GM12878 (cell line): ENCODE results near the gene GALNT16. TPM values are rescaled to one million over a fixed set of nuclear protein-coding genes. Genes with fewer than 3 reads are reported as not detected.

Experiments used
- ATAC-seq: fragments of 200-7000 bp; cut with Tn5 transposase; 3 replicates; pipeline ENCODE4 v1.9.1; 2020; ENCODE audit warnings: mild to moderate bottlenecking, moderate library complexity
- BruUV-seq: library from RNA; stranded (reverse); fragments of 400-500 nt; replicated peaks from 2 replicates; lab custom pipeline; 2021; lab: Mats Ljungman, UMichigan
- CTCF ChIA-PET: fragments of 300-600 bp; sonication (Branson Sonifier 250); formaldehyde crosslinking; extraction: SDS; loops from one replicate; lab custom pipeline; 2021; ENCODE audit warnings: inconsistent platforms; lab: Yijun Ruan, JAX
- POLR2A ChIA-PET: fragments of 350-600 bp; formaldehyde crosslinking; extraction: SDS; loops from one replicate; lab custom pipeline; 2021; ENCODE audit warnings: inconsistent platforms; lab: Charles Lee
- RAD21 ChIA-PET: fragments of 300-600 bp; sonication (Branson Sonifier 250); formaldehyde crosslinking; loops from one replicate; lab custom pipeline; 2023; ENCODE audit warnings: antibody characterized with exemption; ENCODE audit not compliant: unreplicated experiment; lab: Charles Lee
- SMC1A ChIA-PET: fragments of 300-600 bp; sonication (Branson Sonifier 250); formaldehyde crosslinking; loops from one replicate; lab custom pipeline; 2023; ENCODE audit not compliant: unreplicated experiment, uncharacterized antibody; lab: Charles Lee
- DNase-seq: peaks from one replicate; pipeline ENCODE4 v3.0.0-alpha.2; 2011; ENCODE audit warnings: low read depth, low spot score
- FAIRE-seq: peaks from 3 replicates; lab custom pipeline; 2011; peaks lifted over from hg19 to GRCh38; lab: Jason Lieb, UNC
- H2AFZ ChIP-seq: 2 replicates; pipeline ENCODE4 v1.6.0; 2011; ENCODE audit warnings: low read depth, low read length, control low read depth; ENCODE audit not compliant: control insufficient read depth
- H3K27ac ChIP-seq: 2 replicates; pipeline ENCODE4 v1.5.1; 2011; ENCODE audit warnings: control low read depth; ENCODE audit not compliant: control insufficient read depth, insufficient read depth
- H3K27me3 ChIP-seq, 2 experiments: replicated peaks in 1 of 2; 2 replicates each; pipeline versions ENCODE4 v1.6.0 to v1.6.1; 2011; ENCODE audit warnings: low read length in 1 of 2; ENCODE audit not compliant: control insufficient read depth in 2 of 2, insufficient read depth in 2 of 2
- H3K36me3 ChIP-seq, 2 experiments: 2 replicates each; pipeline ENCODE4 v1.5.1; 2011; ENCODE audit warnings: low read length in 1 of 2; ENCODE audit not compliant: control insufficient read depth in 2 of 2, insufficient read depth in 2 of 2
- H3K4me1 ChIP-seq: 2 replicates; pipeline ENCODE4 v1.6.1; 2011; ENCODE audit warnings: mild to moderate bottlenecking, low read length, moderate library complexity, mixed read lengths; ENCODE audit not compliant: control insufficient read depth, insufficient read depth
- H3K4me2 ChIP-seq: 2 replicates; pipeline ENCODE4 v1.6.0; 2011; ENCODE audit warnings: control low read depth; ENCODE audit not compliant: control insufficient read depth, insufficient read depth
- H3K4me3 ChIP-seq: fragments of 200-600 bp; sonication (generic); 2 replicates; pipeline ENCODE4 v1.5.1; 2016
- H3K79me2 ChIP-seq: 2 replicates; pipeline ENCODE4 v1.6.0; 2011; ENCODE audit warnings: low read length; ENCODE audit not compliant: control insufficient read depth, insufficient read depth
- H3K9ac ChIP-seq: 2 replicates; pipeline ENCODE4 v1.8.0; 2011; ENCODE audit warnings: low read length, control low read depth, mixed read lengths; ENCODE audit not compliant: control insufficient read depth, insufficient read depth
- H3K9me3 ChIP-seq: replicated peaks from 3 replicates; pipeline ENCODE4 v1.5.1; 2011; ENCODE audit warnings: mild to moderate bottlenecking, low read length; ENCODE audit not compliant: control insufficient read depth, insufficient read depth
- H4K20me1 ChIP-seq: 2 replicates; pipeline ENCODE4 v1.6.0; 2011; ENCODE audit not compliant: control insufficient read depth, insufficient read depth
- ASH2L ChIP-seq: fragments of 300-600, 200-600 bp; sonication (generic); IDR thresholded peaks from 2 replicates; pipeline ENCODE4 v1.6.1; 2017; ENCODE audit warnings: low read depth, mild to moderate bottlenecking, borderline replicate concordance
- CREB1 ChIP-seq: IDR thresholded peaks from 2 replicates; pipeline ENCODE4 v1.6.1; 2012; ENCODE audit warnings: low read depth, mild to moderate bottlenecking, inconsistent platforms
- CUX1 ChIP-seq: IDR thresholded peaks from 2 replicates; pipeline ENCODE4 v1.6.1; 2012; ENCODE audit warnings: improper control_type of control experiment, low read depth, low read length; ENCODE audit not compliant: insufficient replicate concordance
- DPF2 ChIP-seq: fragments of 450-650 bp; IDR thresholded peaks from 2 replicates; pipeline ENCODE4 v1.6.1; 2017; ENCODE audit warnings: mild to moderate bottlenecking
- ETV6 ChIP-seq, 2 experiments: fragments of 450-650 bp in 1 of 2; IDR thresholded peaks in 1 of 2; conservative IDR thresholded peaks in 1 of 2; 2 replicates each; pipeline ENCODE4 v1.6.1; 2014; ENCODE audit warnings: antibody characterized with exemption in 1 of 2, borderline replicate concordance in 1 of 2, low read depth in 1 of 2, mild to moderate bottlenecking in 1 of 2, moderate library complexity in 1 of 2
- GABPA ChIP-seq: IDR thresholded peaks from 2 replicates; pipeline ENCODE4 v1.6.1; 2014; ENCODE audit warnings: antibody characterized with exemption, low read depth, mild to moderate bottlenecking, inconsistent platforms
- MTA3 ChIP-seq: IDR thresholded peaks from 2 replicates; pipeline ENCODE4 v1.6.1; 2012; ENCODE audit warnings: low read length, inconsistent platforms, borderline replicate concordance
- MYB ChIP-seq: fragments of 150-350 bp; IDR thresholded peaks from 2 replicates; pipeline ENCODE4 v1.6.1; 2014; ENCODE audit warnings: mild to moderate bottlenecking, low read depth, low read length, borderline replicate concordance
- NR2C1 ChIP-seq: fragments of 450-650 bp; IDR thresholded peaks from 2 replicates; pipeline ENCODE4 v1.6.1; 2017; ENCODE audit warnings: antibody characterized with exemption, mild to moderate bottlenecking, moderate library complexity
- PBX3 ChIP-seq: IDR thresholded peaks from 2 replicates; pipeline ENCODE4 v1.6.1; 2011; ENCODE audit warnings: mild to moderate bottlenecking, low read depth, low read length, moderate library complexity; ENCODE audit not compliant: insufficient replicate concordance
- PML ChIP-seq: IDR thresholded peaks from 2 replicates; pipeline ENCODE4 v1.6.1; 2012; ENCODE audit warnings: low read length, inconsistent platforms
- RBBP5 ChIP-seq: fragments of 200-600 bp; sonication (generic); conservative IDR thresholded peaks from 2 replicates; pipeline ENCODE4 v1.6.1; 2016
- RFX5 ChIP-seq: IDR thresholded peaks from 2 replicates; pipeline ENCODE4 v1.6.1; 2011; ENCODE audit warnings: low read depth, low read length, improper control_type of control experiment
- SMARCA5 ChIP-seq: fragments of 450-650 bp; IDR thresholded peaks from 2 replicates; pipeline ENCODE4 v1.6.1; 2017; ENCODE audit warnings: mild to moderate bottlenecking
- SREBF2 ChIP-seq: IDR thresholded peaks from 2 replicates; pipeline ENCODE4 v1.6.1; 2012; ENCODE audit warnings: mild to moderate bottlenecking, low read length
- SUZ12 ChIP-seq: fragments of 200-600 bp; sonication (generic); IDR thresholded peaks from one replicate; pipeline ENCODE4 v1.6.1; 2018; ENCODE audit warnings: antibody characterized with exemption, mild to moderate bottlenecking; ENCODE audit not compliant: unreplicated experiment
- TCF7 ChIP-seq: IDR thresholded peaks from 2 replicates; pipeline ENCODE4 v1.6.1; 2014; ENCODE audit warnings: antibody characterized with exemption, borderline replicate concordance
- WGBS: methylation state at CpG from one replicate; pipeline ENCODE4 v1.1.6; 2016; ENCODE audit warnings: low lambda C conversion rate; ENCODE audit not compliant: insufficient replicate concordance, insufficient coverage; ENCODE audit errors: missing lambda C conversion rate; 5-methylcytosine and 5-hydroxymethylcytosine counted together
- in situ Hi-C: fragments of 300-500 bp; cut with MboI; formaldehyde crosslinking; loops from 9 replicates; pipeline ENCODE4 v1.14.3; 2018; ENCODE audit warnings: mixed read lengths
- intact Hi-C: fragments of 100-400 bp; cut with micrococcal nuclease; formaldehyde crosslinking; loops from one replicate; pipeline ENCODE4 v1.14.2; 2022; ENCODE audit not compliant: unreplicated experiment
- polyA plus RNA-seq, 11 experiments: library from polyadenylated mRNA; depleted of rRNA in 4 of 11; unstranded in 6 of 11; stranded (reverse) in 5 of 11; fragments of >200 nt; fragmentation: Nextera tagmentation in 4 of 11; fragmentation: Illumina TruSeq in 1 of 11; extraction: Ambion mirVana in 4 of 11; extraction: Trizol in 1 of 11; gene quantifications; 1 replicate in 1 of 11; 2 replicates in 10 of 11; pipeline versions ENCODE4 v1.2.1 to v1.2.3, GENCODE V29; 2011 to 2016; ENCODE audit warnings: inconsistent platforms in 2 of 11, missing spikeins in 2 of 11, low read depth in 1 of 11
- total RNA-seq, 4 experiments: library from RNA; depleted of rRNA in 3 of 4; stranded (reverse); fragments of >200 nt in 3 of 4; fragmentation: Illumina TruSeq in 1 of 4; extraction: Trizol in 1 of 4; gene quantifications; 2 replicates each; pipeline versions ENCODE4 v1.2.1 to v1.2.3, GENCODE V29; 2013 to 2021

The GALNT16 gene
- total and polyA plus RNA-seq, 10 of the 15 experiments (the other 5 are each of a cell fraction or from before 2014, with no cell fraction given): under 0.01 to 0.08 (median 0.03) TPM; not detected in 3

GRCh38 chr14:69325086-69325485, 65.1 kb downstream of the GALNT16 start:
- Histone ChIP-seq H3K36me3 (no peaks in the 10 kb centered on the region), H3K4me2 (no peak overlapping the region), H4K20me1 (no peaks in the 10 kb centered on the region), H3K9ac (no peak overlapping the region), H3K4me3 (no peak overlapping the region), H3K9me3 (no peaks in the 10 kb centered on the region), H3K27ac (no peak overlapping the region), H3K27me3 (no peaks in the 10 kb centered on the region; a peak in 1 of 4 replicates), H3K4me1 (no peaks in the 10 kb centered on the region), H2AFZ (no peak overlapping the region), H3K79me2 (no peaks in the 10 kb centered on the region)
- no TSS peak for BruUV-seq
- ATAC-seq (no peak), FAIRE-seq (no peak), DNase-seq (no peak)
- in situ Hi-C loops: no loop called here
- ChIA-PET SMC1A (no interaction called here), POLR2A (interaction anchor here (0.5 to 0.6 kb wide), 2 partner anchors 79 to 106 kb away, joined by 4 to 5 read pairs; no protein-coding TSS in a partner anchor), RAD21 (no interaction called here), CTCF (interaction anchor here (1.0 kb wide), 1 partner anchor 60 kb away, joined by 3 read pairs; no protein-coding TSS in a partner anchor)
- no peak for TF ChIP-seq TCF7
- no peak for TF ChIP-seq RFX5
- TF ChIP-seq MTA3: no peak
- TF ChIP-seq SMARCA5: no peak
- TF ChIP-seq NR2C1: no peak
- no peak for TF ChIP-seq GABPA
- TF ChIP-seq PML: no peak
- TF ChIP-seq DPF2: no peak
- TF ChIP-seq RBBP5: no peak
- TF ChIP-seq MYB: no peak
- TF ChIP-seq ETV6 (conservative IDR thresholded peaks at IDR 0.05 in 1 of 2, IDR thresholded peaks at IDR 0.05 in 1 of 2; ENCODE audit: borderline replicate concordance in 1 of 2, low read depth in 1 of 2): no peak
- TF ChIP-seq CUX1: no peak
- no peak for TF ChIP-seq PBX3
- TF ChIP-seq SREBF2: no peak
- no peak for TF ChIP-seq ASH2L
- no peak for TF ChIP-seq CREB1
- TF ChIP-seq SUZ12: no peak
- 47% methylated on average over 8 of the region's 8 CpGs for WGBS
- intact Hi-C loops: no loop called here
